Loucy (cell line): ENCODE data around the gene COL5A1.

Experiments used
- H2AFZ ChIP-seq: fragments of 200-600 bp; sonication (generic); 2 replicates; pipeline ENCODE4 v1.6.0; 2016; ENCODE audit warnings: antibody characterized with exemption, mild to moderate bottlenecking, low read length, moderate library complexity
- H3F3A ChIP-seq: fragments of 200-600 bp; 2 replicates; pipeline ENCODE4 v1.6.0; 2016; ENCODE audit warnings: antibody characterized with exemption, low read depth, mild to moderate bottlenecking
- H3K27me3 ChIP-seq: fragments of 200-600 bp; sonication (generic); 2 replicates; pipeline ENCODE4 v1.6.1; 2014; ENCODE audit warnings: low read length, mild to moderate bottlenecking; ENCODE audit not compliant: insufficient read depth, poor library complexity, severe bottlenecking
- H3K36me3 ChIP-seq: fragments of 200-600 bp; sonication (generic); 2 replicates; pipeline ENCODE4 v1.6.1; 2016; ENCODE audit warnings: low read length; ENCODE audit not compliant: insufficient read depth
- H3K4me1 ChIP-seq: fragments of 200-600 bp; sonication (generic); 2 replicates; pipeline ENCODE4 v1.5.1; 2014; ENCODE audit warnings: low read length, mild to moderate bottlenecking; ENCODE audit not compliant: insufficient read depth, poor library complexity, severe bottlenecking
- H3K4me2 ChIP-seq: fragments of 200-600 bp; sonication (generic); 2 replicates; pipeline ENCODE4 v1.6.0; 2014; ENCODE audit warnings: antibody characterized with exemption, low read length, low read depth, mild to moderate bottlenecking; ENCODE audit not compliant: poor library complexity, severe bottlenecking
- H3K4me3 ChIP-seq: fragments of 200-600 bp; sonication (generic); 2 replicates; pipeline ENCODE4 v1.5.1; 2014; ENCODE audit warnings: low read length, mild to moderate bottlenecking, mixed read lengths; ENCODE audit not compliant: poor library complexity, severe bottlenecking
- H3K79me2 ChIP-seq: fragments of 200-600 bp; sonication (generic); 2 replicates; pipeline ENCODE4 v1.6.1; 2014; ENCODE audit warnings: low read length; ENCODE audit not compliant: insufficient read depth
- H3K9ac ChIP-seq: fragments of 200-600 bp; sonication (generic); 2 replicates; pipeline ENCODE4 v1.6.0; 2014; ENCODE audit warnings: mild to moderate bottlenecking, low read depth, low read length, moderate library complexity; ENCODE audit not compliant: poor library complexity, severe bottlenecking
- H3K9me2 ChIP-seq: fragments of 200-600 bp; sonication (generic); replicated peaks from 2 replicates; pipeline ENCODE4 v1.6.1; 2016; ENCODE audit warnings: low read depth, low read length, mixed read lengths
- H3K9me3 ChIP-seq: fragments of 200-600 bp; sonication (generic); 2 replicates; pipeline ENCODE4 v1.6.1; 2014; ENCODE audit warnings: mild to moderate bottlenecking, antibody characterized with exemption, low read length, low read depth; ENCODE audit not compliant: insufficient read depth
- H4K20me1 ChIP-seq: fragments of 200-600 bp; sonication (generic); 2 replicates; pipeline ENCODE4 v1.6.0; 2014; ENCODE audit warnings: antibody characterized with exemption, low read length, mild to moderate bottlenecking; ENCODE audit not compliant: insufficient read depth, poor library complexity, severe bottlenecking
- EZH2phosphoT487 ChIP-seq: fragments of 200-600 bp; IDR thresholded peaks from 2 replicates; pipeline ENCODE4 v1.6.1; 2018; ENCODE audit warnings: antibody characterized with exemption, mild to moderate bottlenecking, moderate library complexity, borderline replicate concordance
- TF ChIP-seq, protein P1 (sequence below): fragments of 200-600 bp; sonication (generic); conservative IDR thresholded peaks from 2 replicates; pipeline ENCODE4 v1.5.1; 2014; ENCODE audit warnings: mild to moderate bottlenecking, antibody characterized with exemption, low read length

Gene COL5A1

GRCh38 chr9:134765785-134766184 lies 124.2 kb downstream of the COL5A1 start:
- H3K36me3 ChIP-seq = no peaks in the 10 kb centered on the region
- no peak overlapping the region for H3K4me2 ChIP-seq
- no peak overlapping the region for H3K9ac ChIP-seq
- H3F3A ChIP-seq = 0 out of 2 replicates have a peak, but pooled peaks cover 3% of the 10 kb centered on the region
- H3K4me3 ChIP-seq = no peak overlapping the region
- peaks cover 49% of the 10 kb centered on the region for H3K4me1 ChIP-seq
- no peaks in the 10 kb centered on the region for H3K9me3 ChIP-seq
- H3K79me2 ChIP-seq = no peaks in the 10 kb centered on the region
- H3K9me2 ChIP-seq = no peaks in the 10 kb centered on the region
- no peaks in the 10 kb centered on the region for H4K20me1 ChIP-seq
- TF ChIP-seq, protein P1, sequence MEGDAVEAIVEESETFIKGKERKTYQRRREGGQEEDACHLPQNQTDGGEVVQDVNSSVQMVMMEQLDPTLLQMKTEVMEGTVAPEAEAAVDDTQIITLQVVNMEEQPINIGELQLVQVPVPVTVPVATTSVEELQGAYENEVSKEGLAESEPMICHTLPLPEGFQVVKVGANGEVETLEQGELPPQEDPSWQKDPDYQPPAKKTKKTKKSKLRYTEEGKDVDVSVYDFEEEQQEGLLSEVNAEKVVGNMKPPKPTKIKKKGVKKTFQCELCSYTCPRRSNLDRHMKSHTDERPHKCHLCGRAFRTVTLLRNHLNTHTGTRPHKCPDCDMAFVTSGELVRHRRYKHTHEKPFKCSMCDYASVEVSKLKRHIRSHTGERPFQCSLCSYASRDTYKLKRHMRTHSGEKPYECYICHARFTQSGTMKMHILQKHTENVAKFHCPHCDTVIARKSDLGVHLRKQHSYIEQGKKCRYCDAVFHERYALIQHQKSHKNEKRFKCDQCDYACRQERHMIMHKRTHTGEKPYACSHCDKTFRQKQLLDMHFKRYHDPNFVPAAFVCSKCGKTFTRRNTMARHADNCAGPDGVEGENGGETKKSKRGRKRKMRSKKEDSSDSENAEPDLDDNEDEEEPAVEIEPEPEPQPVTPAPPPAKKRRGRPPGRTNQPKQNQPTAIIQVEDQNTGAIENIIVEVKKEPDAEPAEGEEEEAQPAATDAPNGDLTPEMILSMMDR = no peak
- TF ChIP-seq EZH2phosphoT487 = no peak
- H2AFZ ChIP-seq = no peak overlapping the region
- no peaks in the 10 kb centered on the region for H3K27me3 ChIP-seq

DNA sequence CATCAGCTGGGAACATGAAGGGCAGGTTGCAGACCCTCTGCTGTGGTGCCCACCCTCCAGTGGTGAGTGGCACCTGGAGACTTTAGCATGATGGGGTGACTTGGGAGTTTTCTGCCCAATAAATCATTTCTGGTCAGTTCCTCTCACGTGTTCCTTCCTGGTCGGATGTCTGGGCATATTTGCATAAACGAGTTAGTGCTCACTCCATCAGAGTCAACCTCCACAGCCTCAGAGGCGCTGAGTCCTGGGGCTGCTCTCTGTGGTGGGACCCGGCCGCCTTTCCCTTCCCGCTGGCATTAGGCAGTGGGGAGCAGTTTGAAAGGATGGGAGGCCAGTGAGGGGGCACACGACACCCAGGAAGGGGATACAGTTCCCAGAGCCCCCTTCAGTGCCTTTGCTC lies 125.0 kb downstream of the COL5A1 start:
- Histone ChIP-seq H3K4me2 (no peak overlapping the region), H3K4me1 (peaks cover 57% of the 10 kb centered on the region), H2AFZ (no peak overlapping the region), H3K9me3 (no peaks in the 10 kb centered on the region), H4K20me1 (no peaks in the 10 kb centered on the region), H3K9me2 (no peaks in the 10 kb centered on the region), H3K27me3 (no peaks in the 10 kb centered on the region), H3K36me3 (no peaks in the 10 kb centered on the region), H3K4me3 (no peak overlapping the region), H3F3A (0 out of 2 replicates have a peak, but pooled peaks cover 3% of the 10 kb centered on the region), H3K79me2 (no peaks in the 10 kb centered on the region), H3K9ac (peak overlapping the region; percentile 51)
- no peak for TF ChIP-seq EZH2phosphoT487
- TF ChIP-seq, protein P1 = no peak

DNA sequence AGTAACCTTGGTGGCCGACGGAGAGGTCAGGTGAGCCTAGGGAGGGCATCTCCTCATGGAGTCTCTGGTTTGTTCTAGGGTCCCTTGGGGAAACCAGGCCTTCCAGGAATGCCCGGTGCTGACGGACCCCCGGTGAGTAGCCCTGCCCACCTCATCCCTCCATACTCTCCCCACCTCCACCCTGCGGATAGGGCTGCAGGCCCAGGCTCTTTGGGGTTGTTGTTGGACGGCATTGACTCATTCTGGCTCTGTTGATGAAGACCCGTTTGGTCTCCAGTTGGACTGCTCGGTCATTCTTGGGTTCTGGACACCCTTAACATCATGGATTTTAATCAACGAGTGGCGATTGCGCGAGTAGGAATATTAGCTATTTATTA lies 126.7 kb downstream of the COL5A1 start:
- no peaks in the 10 kb centered on the region for H4K20me1 ChIP-seq
- peak overlapping the region; percentile 51 for H3K9ac ChIP-seq
- H3K9me3 ChIP-seq = no peaks in the 10 kb centered on the region
- 0 out of 2 replicates have a peak, but pooled peaks cover 3% of the 10 kb centered on the region for H3F3A ChIP-seq
- H3K36me3 ChIP-seq = no peaks in the 10 kb centered on the region
- no peaks in the 10 kb centered on the region for H3K9me2 ChIP-seq
- H3K4me1 ChIP-seq = peaks cover 57% of the 10 kb centered on the region
- H2AFZ ChIP-seq = no peak overlapping the region
- peak overlapping the region; percentile 42 for H3K4me3 ChIP-seq
- TF ChIP-seq, protein P1 = no peak
- TF ChIP-seq EZH2phosphoT487 = no peak
- H3K27me3 ChIP-seq = no peaks in the 10 kb centered on the region
- H3K4me2 ChIP-seq = peak overlapping the region; percentile 45
- H3K79me2 ChIP-seq = no peaks in the 10 kb centered on the region
